ENCODE data around the gene OR5K1.

The OR5K1 gene

GRCh38 chr3:98449606-98450193 is 13.3 kb upstream of the OR5K1 start:
- DNase-seq (ENCODE audit: extremely low spot score), result no peak
- CTCF ChIA-PET, result interaction anchor here (1.9 kb wide), 1 partner anchor 8 kb away, joined by 4 read pairs; no protein-coding TSS in a partner anchor
- POLR2A ChIA-PET, result no interaction called here
- no peak for TF ChIP-seq CTCF (IDR thresholded peaks at IDR 0.05; ENCODE audit: control extremely low read depth, extremely low read depth, low read depth, missing control alignments)

GRCh38 chr3:98450372-98450771 is 12.6 kb upstream of the OR5K1 start:
- POLR2A ChIA-PET, result no interaction called here
- CTCF ChIA-PET, result interaction anchor here (1.9 kb wide), 1 partner anchor 8 kb away, joined by 4 read pairs; no protein-coding TSS in a partner anchor
- TF ChIP-seq CTCF (IDR thresholded peaks at IDR 0.05; ENCODE audit: control extremely low read depth, extremely low read depth, low read depth, missing control alignments), result no peak
- no peak for DNase-seq (ENCODE audit: extremely low spot score)

GRCh38 chr3:98453827-98454226 is 9.2 kb upstream of the OR5K1 start:
- CTCF ChIA-PET, result interaction anchor here (3.5 kb wide), 1 partner anchor 10 kb away, joined by 26 read pairs; no protein-coding TSS in a partner anchor
- TF ChIP-seq CTCF (IDR thresholded peaks at IDR 0.05; ENCODE audit: control extremely low read depth, extremely low read depth, low read depth, missing control alignments), result no peak
- POLR2A ChIA-PET, result no interaction called here
- no peak for DNase-seq (ENCODE audit: extremely low spot score)

- DNase-seq (ENCODE audit: extremely low spot score), result no peak
- TF ChIP-seq CTCF (IDR thresholded peaks at IDR 0.05; ENCODE audit: control extremely low read depth, extremely low read depth, low read depth, missing control alignments), result no peak
- CTCF ChIA-PET, result interaction anchor here (2.2 to 3.5 kb wide), 2 partner anchors 11 to 15 kb away, joined by 6 to 26 read pairs; no protein-coding TSS in a partner anchor
- POLR2A ChIA-PET, result no interaction called here
Measured at GRCh38 chr3:98454929-98455328, 8.1 kb upstream of the OR5K1 start.

GRCh38 chr3:98457543-98457942 is 5.5 kb upstream of the OR5K1 start:
- no peak for TF ChIP-seq CTCF (IDR thresholded peaks at IDR 0.05; ENCODE audit: control extremely low read depth, extremely low read depth, low read depth, missing control alignments)
- CTCF ChIA-PET, result no interaction called here

GRCh38 chr3:98460220-98460619 is 2.8 kb upstream of the OR5K1 start:
- ChIA-PET POLR2A (no interaction called here), CTCF (interaction anchor here (1.7 kb wide), 1 partner anchor 14 kb away, joined by 4 read pairs; no protein-coding TSS in a partner anchor)
- no peak for DNase-seq (ENCODE audit: extremely low spot score)
- no peak for TF ChIP-seq CTCF (IDR thresholded peaks at IDR 0.05; ENCODE audit: control extremely low read depth, extremely low read depth, low read depth, missing control alignments)

More at GRCh38 chr3:98457543-98457942, 5.5 kb upstream of the OR5K1 start:
- DNase-seq (ENCODE audit: extremely low spot score), result no peak
- POLR2A ChIA-PET, result no interaction called here

Data from GM10248 (cell line).